Neural crest cell (in vitro differentiated cells): ENCODE data around the gene UEVLD. TPM values are rescaled to one million over a fixed set of nuclear protein-coding genes. Genes with fewer than 3 reads are reported as not detected.

Experiments used
- DNase-seq: peaks from one replicate; pipeline ENCODE4 v3.0.0; 2021; ENCODE audit warnings: low read depth, mixed read lengths, low spot score
- H3K27ac Mint-ChIP-seq: one replicate; pipeline ENCODE4 v1.8.0; 2021; ENCODE audit warnings: mild to moderate bottlenecking, mixed read lengths; ENCODE audit not compliant: unreplicated experiment
- H3K27me3 Mint-ChIP-seq: 2 replicates; pipeline ENCODE4 v1.8.0; 2021; ENCODE audit warnings: low read depth, mild to moderate bottlenecking, mixed read lengths
- H3K36me3 Mint-ChIP-seq: 2 replicates; pipeline ENCODE4 v1.8.0; 2021; ENCODE audit warnings: low read depth, mild to moderate bottlenecking, mixed read lengths
- H3K4me1 Mint-ChIP-seq: 2 replicates; pipeline ENCODE4 v1.8.0; 2021; ENCODE audit warnings: mixed read lengths
- H3K4me3 Mint-ChIP-seq: one replicate; pipeline ENCODE4 v1.8.0; 2021; ENCODE audit warnings: mild to moderate bottlenecking, mixed read lengths
- H3K9me3 Mint-ChIP-seq: 2 replicates; pipeline ENCODE4 v1.8.0; 2021; ENCODE audit warnings: mixed read lengths
- total RNA-seq: library from RNA; stranded (reverse); gene quantifications from 2 replicates; pipeline ENCODE4 v1.2.1, GENCODE V29; 2021
- TF ChIP-seq, protein P1 (sequence below): fragments of 200-600 bp; sonication (generic); conservative IDR thresholded peaks from 2 replicates; pipeline ENCODE4 v1.5.0; 2021; ENCODE audit warnings: antibody characterized with exemption, mild to moderate bottlenecking

Gene UEVLD
- total RNA-seq, 1 donor from 2014 or later, result 10.2 TPM

DNA sequence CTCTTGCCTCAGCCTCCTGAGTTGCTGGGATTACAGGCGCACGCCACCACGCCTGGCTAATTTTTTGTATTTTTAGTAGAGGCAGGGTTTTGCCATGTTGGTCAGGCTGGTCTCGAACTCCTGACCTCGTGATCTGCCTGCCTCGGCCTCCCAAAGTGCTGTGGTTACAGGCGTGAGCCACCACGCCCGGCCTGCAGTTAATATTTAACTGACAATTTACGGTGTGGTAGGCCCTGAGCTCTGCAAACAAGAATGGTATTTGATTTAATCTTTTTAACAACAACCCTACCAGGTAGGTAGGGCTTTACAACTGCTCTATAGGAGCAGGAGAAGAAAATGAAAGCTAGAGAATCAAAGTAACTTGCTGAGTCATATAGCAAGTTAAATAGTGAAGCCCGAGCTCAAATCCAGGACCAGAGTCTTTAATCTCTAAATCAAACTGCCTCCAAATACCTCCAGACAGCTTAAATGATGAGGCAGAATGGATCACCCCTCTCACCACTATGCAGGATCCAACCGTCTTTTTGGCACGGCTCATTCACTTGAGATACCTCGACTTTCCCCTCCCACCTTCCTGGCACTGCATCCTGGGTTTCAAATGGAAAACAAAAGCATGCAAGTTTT is 9.4 kb downstream of the UEVLD start:
- Mint-ChIP-seq H3K4me1 (no peaks in the 10 kb centered on the region), H3K4me3 (no peak overlapping the region), H3K9me3 (no peaks in the 10 kb centered on the region), H3K36me3 (no peaks in the 10 kb centered on the region), H3K27ac (no peak overlapping the region), H3K27me3 (no peaks in the 10 kb centered on the region)
- TF ChIP-seq, protein P1, sequence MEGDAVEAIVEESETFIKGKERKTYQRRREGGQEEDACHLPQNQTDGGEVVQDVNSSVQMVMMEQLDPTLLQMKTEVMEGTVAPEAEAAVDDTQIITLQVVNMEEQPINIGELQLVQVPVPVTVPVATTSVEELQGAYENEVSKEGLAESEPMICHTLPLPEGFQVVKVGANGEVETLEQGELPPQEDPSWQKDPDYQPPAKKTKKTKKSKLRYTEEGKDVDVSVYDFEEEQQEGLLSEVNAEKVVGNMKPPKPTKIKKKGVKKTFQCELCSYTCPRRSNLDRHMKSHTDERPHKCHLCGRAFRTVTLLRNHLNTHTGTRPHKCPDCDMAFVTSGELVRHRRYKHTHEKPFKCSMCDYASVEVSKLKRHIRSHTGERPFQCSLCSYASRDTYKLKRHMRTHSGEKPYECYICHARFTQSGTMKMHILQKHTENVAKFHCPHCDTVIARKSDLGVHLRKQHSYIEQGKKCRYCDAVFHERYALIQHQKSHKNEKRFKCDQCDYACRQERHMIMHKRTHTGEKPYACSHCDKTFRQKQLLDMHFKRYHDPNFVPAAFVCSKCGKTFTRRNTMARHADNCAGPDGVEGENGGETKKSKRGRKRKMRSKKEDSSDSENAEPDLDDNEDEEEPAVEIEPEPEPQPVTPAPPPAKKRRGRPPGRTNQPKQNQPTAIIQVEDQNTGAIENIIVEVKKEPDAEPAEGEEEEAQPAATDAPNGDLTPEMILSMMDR, result no peak
- no peak for DNase-seq

DNA sequence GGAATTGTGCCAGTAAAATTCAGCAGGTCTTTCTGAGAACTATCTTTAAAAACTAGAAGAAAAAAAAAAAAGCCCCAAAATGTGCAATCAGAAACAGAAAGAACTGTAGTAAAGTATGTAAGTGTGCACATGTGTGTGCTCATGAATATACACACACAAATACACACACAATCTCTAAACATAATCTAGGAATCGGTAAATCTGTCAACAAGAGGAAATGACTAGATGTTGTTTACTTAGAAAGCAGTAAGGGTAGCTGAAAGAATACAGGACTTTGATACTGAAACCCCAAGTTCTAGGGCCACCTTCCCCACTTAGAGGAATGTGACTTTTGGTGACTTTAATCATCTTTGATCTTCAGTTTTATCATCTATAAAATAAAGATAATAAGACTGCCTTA is 13.2 kb downstream of the UEVLD start:
- no peak for DNase-seq
- Mint-ChIP-seq H3K9me3 (no peaks in the 10 kb centered on the region), H3K4me1 (no peaks in the 10 kb centered on the region), H3K36me3 (peaks cover 3% of the 10 kb centered on the region), H3K27ac (peak overlapping the region; percentile 27), H3K4me3 (no peak overlapping the region), H3K27me3 (no peaks in the 10 kb centered on the region)
- TF ChIP-seq, protein P1, result no peak

DNA sequence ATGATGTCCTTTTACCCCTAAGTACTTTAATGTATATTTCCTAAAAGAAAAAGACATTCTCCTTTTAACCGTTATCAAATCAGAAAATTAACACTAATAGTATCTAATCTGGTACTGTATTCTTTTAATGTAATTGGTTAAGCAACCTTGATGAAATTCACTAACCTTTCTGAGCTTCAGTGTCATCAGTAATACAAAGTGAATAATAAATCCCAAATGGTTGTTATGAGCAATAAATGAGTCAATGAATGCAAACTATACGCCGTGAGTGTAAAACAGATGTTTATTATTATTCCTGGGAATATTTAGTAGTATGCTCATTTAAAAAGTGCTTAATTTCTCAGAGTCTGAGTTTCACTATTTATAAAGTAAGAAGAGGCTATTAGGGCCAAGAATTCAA is 21.5 kb downstream of the UEVLD start:
- no peak for DNase-seq
- Mint-ChIP-seq H3K9me3 (no peaks in the 10 kb centered on the region), H3K27me3 (no peaks in the 10 kb centered on the region), H3K36me3 (no peaks in the 10 kb centered on the region), H3K27ac (no peak overlapping the region), H3K4me1 (no peaks in the 10 kb centered on the region), H3K4me3 (no peak overlapping the region)
- TF ChIP-seq, protein P1, result no peak

DNA sequence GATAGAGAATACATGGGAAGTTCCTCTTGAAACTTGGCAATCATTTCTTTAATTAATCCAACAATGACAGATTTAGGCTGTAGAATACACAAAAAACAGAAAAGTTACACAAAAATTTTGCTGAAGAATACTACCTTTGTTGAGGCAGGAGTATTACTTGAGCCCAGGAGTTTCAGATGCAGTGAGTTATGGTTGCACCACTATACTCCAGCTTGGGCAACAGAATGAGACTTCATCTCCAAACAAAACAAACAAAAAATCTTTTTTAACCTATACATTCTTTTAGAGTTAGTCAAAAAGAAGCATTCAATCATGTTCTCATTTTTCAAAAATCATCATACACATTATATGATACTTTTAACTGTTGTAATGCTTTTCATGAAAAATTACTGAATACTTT is 22.1 kb downstream of the UEVLD start:
- H3K4me1 Mint-ChIP-seq, result no peaks in the 10 kb centered on the region
- no peak overlapping the region for H3K27ac Mint-ChIP-seq
- TF ChIP-seq, protein P1, result no peak
- no peaks in the 10 kb centered on the region for H3K36me3 Mint-ChIP-seq
- H3K27me3 Mint-ChIP-seq, result no peaks in the 10 kb centered on the region
- DNase-seq, result no peak
- no peak overlapping the region for H3K4me3 Mint-ChIP-seq
- H3K9me3 Mint-ChIP-seq, result no peaks in the 10 kb centered on the region

DNA sequence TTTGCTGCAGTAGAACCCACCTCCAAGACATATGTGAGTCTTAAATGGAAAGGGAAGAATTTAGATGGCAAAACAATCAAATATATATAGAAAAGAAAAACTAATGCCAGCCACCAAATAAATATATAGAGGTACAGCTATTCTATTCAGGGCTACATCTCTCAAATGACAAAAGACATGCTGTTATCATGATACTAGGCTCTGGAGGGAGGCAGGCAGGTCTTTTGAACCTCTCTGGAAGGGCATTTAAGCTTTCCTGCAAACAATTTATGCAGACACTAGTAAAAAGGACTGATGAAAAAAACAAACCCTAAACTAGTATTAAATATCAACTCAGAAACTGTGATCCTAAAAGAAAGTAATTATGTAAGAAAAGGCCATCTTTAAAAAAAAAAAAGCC is 24.4 kb downstream of the UEVLD start:
- no peaks in the 10 kb centered on the region for H3K4me1 Mint-ChIP-seq
- TF ChIP-seq, protein P1, result no peak
- DNase-seq, result no peak
- no peaks in the 10 kb centered on the region for H3K9me3 Mint-ChIP-seq
- H3K27me3 Mint-ChIP-seq, result no peaks in the 10 kb centered on the region
- no peak overlapping the region for H3K4me3 Mint-ChIP-seq
- no peaks in the 10 kb centered on the region for H3K36me3 Mint-ChIP-seq
- H3K27ac Mint-ChIP-seq, result no peak overlapping the region
